ENCODE measurements around the gene SPRR1A.

Gene SPRR1A, protein sequence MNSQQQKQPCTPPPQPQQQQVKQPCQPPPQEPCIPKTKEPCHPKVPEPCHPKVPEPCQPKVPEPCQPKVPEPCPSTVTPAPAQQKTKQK
- long read RNA-seq: 0 reads

DNA sequence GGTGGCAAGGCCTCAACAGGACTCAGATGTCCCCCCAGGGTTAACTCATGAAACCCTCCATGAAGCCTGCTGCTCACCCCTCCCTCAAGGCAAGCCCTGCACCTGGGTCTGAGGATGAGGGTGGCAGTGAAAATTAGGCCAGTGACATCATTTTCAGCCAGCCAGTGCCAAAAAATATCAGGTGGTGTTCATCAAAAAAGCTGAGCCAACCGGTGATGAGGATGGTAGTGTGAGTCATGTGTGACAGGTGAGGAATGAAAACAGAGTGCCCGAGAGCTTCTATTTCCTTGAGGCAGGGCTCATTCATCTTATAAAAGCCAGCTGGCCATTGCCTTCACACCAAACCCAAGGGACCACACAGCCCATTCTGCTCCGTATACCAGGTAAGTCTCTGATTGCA is at the start of gene SPRR1A:
Gene SPRR1A, plus strand, starts transcription at position 339 of the 400 bp plus-strand sequence. CDS start 1,150 bp downstream, outside the sequence.
- DNase-seq (ENCODE audit: low read depth in 1 of 2, low spot score in 1 of 2): no peak
- no peak within 1 kb of the TSS for H3K4me3 ChIP-seq (replicated peaks; ENCODE audit: insufficient read depth, low read length)
- no peak for TF ChIP-seq SPI1 (IDR thresholded peaks at IDR 0.05; ENCODE audit: borderline replicate concordance, low read depth)
- TF ChIP-seq, protein P1, sequence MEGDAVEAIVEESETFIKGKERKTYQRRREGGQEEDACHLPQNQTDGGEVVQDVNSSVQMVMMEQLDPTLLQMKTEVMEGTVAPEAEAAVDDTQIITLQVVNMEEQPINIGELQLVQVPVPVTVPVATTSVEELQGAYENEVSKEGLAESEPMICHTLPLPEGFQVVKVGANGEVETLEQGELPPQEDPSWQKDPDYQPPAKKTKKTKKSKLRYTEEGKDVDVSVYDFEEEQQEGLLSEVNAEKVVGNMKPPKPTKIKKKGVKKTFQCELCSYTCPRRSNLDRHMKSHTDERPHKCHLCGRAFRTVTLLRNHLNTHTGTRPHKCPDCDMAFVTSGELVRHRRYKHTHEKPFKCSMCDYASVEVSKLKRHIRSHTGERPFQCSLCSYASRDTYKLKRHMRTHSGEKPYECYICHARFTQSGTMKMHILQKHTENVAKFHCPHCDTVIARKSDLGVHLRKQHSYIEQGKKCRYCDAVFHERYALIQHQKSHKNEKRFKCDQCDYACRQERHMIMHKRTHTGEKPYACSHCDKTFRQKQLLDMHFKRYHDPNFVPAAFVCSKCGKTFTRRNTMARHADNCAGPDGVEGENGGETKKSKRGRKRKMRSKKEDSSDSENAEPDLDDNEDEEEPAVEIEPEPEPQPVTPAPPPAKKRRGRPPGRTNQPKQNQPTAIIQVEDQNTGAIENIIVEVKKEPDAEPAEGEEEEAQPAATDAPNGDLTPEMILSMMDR (IDR thresholded peaks at IDR 0.05; ENCODE audit: insufficient read depth, low read length): no peak
- TF ChIP-seq GABPA (IDR thresholded peaks at IDR 0.05; ENCODE audit: low read depth): no peak
- no peak for TF ChIP-seq POLR2AphosphoS5 (IDR thresholded peaks at IDR 0.05; ENCODE audit: low read depth)
- TF ChIP-seq, protein P2, sequence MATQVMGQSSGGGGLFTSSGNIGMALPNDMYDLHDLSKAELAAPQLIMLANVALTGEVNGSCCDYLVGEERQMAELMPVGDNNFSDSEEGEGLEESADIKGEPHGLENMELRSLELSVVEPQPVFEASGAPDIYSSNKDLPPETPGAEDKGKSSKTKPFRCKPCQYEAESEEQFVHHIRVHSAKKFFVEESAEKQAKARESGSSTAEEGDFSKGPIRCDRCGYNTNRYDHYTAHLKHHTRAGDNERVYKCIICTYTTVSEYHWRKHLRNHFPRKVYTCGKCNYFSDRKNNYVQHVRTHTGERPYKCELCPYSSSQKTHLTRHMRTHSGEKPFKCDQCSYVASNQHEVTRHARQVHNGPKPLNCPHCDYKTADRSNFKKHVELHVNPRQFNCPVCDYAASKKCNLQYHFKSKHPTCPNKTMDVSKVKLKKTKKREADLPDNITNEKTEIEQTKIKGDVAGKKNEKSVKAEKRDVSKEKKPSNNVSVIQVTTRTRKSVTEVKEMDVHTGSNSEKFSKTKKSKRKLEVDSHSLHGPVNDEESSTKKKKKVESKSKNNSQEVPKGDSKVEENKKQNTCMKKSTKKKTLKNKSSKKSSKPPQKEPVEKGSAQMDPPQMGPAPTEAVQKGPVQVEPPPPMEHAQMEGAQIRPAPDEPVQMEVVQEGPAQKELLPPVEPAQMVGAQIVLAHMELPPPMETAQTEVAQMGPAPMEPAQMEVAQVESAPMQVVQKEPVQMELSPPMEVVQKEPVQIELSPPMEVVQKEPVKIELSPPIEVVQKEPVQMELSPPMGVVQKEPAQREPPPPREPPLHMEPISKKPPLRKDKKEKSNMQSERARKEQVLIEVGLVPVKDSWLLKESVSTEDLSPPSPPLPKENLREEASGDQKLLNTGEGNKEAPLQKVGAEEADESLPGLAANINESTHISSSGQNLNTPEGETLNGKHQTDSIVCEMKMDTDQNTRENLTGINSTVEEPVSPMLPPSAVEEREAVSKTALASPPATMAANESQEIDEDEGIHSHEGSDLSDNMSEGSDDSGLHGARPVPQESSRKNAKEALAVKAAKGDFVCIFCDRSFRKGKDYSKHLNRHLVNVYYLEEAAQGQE (IDR thresholded peaks at IDR 0.05; ENCODE audit: insufficient replicate concordance, low read depth): no peak
- H3K27me3 ChIP-seq (ENCODE audit: insufficient read depth, poor library complexity, severe bottlenecking): peaks cover 2% of the 10 kb centered on the region
- no peak within 1 kb of the TSS for H3K27ac ChIP-seq (replicated peaks)

DNA sequence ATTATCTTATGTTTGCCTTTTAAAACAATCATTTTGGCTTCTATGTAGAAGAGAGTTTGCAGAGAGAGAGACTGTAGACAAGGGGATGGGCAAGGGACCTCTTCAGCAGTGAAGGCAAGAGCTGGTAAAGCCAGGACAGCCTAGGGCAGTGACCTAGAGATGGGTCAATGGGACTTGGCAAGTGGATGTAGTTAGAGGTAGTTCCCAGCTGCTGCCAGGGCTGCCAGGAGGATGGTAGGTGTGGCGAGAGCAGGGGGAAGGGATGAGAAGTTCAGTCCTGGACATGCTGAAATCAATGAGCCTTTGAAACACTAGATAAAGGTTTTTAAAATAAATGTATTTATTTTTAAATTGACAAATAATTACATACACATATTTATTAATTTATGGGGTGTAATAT is 43.3 kb upstream of the SPRR1A start:
- DNase-seq (ENCODE audit: low read depth in 1 of 2, low spot score in 1 of 2): no peak
- H3K4me3 ChIP-seq (replicated peaks; ENCODE audit: insufficient read depth, low read length): no peak overlapping the region
- TF ChIP-seq, protein P1 (IDR thresholded peaks at IDR 0.05; ENCODE audit: insufficient read depth, low read length): no peak
- TF ChIP-seq POLR2AphosphoS5 (IDR thresholded peaks at IDR 0.05; ENCODE audit: low read depth): no peak
- TF ChIP-seq, protein P2 (IDR thresholded peaks at IDR 0.05; ENCODE audit: insufficient replicate concordance, low read depth): no peak
- no peak for TF ChIP-seq GABPA (IDR thresholded peaks at IDR 0.05; ENCODE audit: low read depth)
- no peak for TF ChIP-seq SPI1 (IDR thresholded peaks at IDR 0.05; ENCODE audit: borderline replicate concordance, low read depth)
- H3K27me3 ChIP-seq (ENCODE audit: insufficient read depth, poor library complexity, severe bottlenecking): no peaks in the 10 kb centered on the region
- no peak overlapping the region for H3K27ac ChIP-seq (replicated peaks)

DNA sequence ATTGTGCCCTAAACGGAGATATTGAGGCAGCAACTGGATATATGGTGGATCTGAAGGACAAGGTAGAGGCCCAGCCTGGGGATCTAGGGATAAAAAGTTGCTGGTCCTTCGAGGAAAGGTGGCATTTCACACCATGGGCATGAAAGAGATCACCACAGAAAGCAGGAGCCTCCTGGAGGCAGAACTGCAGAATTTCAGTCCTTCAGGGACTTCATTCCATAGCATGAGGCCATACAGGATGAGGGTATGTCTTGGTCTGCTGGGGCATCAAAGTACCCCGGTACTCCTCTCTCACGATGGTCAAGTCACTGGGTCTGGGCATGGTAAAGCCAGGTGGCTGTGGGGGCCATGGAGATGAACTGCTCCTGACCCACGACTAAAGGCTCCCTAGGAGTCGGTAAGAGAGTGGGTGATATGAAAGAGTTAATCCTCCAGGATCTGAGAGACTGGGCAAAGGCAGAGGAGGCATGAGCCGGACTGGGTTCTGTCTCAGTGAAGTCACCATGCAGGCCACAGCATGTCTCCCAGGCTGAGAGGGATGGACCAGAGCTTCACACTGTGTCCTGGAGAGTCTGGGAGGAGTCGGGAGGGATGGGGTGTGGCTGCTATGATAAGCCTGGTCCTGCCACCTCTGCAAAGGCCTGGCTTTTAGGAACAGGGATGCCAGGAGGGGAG is 42.7 kb upstream of the SPRR1A start:
- Histone ChIP-seq H3K27me3 (ENCODE audit: insufficient read depth, poor library complexity, severe bottlenecking) (no peaks in the 10 kb centered on the region), H3K27ac (replicated peaks) (no peak overlapping the region), H3K4me3 (replicated peaks; ENCODE audit: insufficient read depth, low read length) (no peak overlapping the region)
- TF ChIP-seq, protein P1 (IDR thresholded peaks at IDR 0.05; ENCODE audit: insufficient read depth, low read length): no peak
- TF ChIP-seq, protein P2 (IDR thresholded peaks at IDR 0.05; ENCODE audit: insufficient replicate concordance, low read depth): no peak
- no peak for TF ChIP-seq POLR2AphosphoS5 (IDR thresholded peaks at IDR 0.05; ENCODE audit: low read depth)
- no peak for DNase-seq (ENCODE audit: low read depth in 1 of 2, low spot score in 1 of 2)

All from HL-60 (cell line).